ENCODE results near the gene POU2F1.
"Not testable (repeated sequence)": the region's sequence is repeated elsewhere in the genome, so short reads cannot be mapped to it uniquely, and the experiment has no call there.

The POU2F1 gene

GRCh38 chr1:167205306-167206050, 15.2 kb upstream of the POU2F1 start:
- not testable (repeated sequence) for DNase-seq

GRCh38 chr1:167206166-167206835, 14.4 kb upstream of the POU2F1 start:
- DNase-seq: no peak

GRCh38 chr1:167207940-167208623, 12.6 kb upstream of the POU2F1 start:
- no peak for DNase-seq

GRCh38 chr1:167208624-167208976, 12.1 kb upstream of the POU2F1 start:
- DNase-seq: no peak

- DNase-seq: no peak
Observed at GRCh38 chr1:167209044-167209443, 11.6 kb upstream of the POU2F1 start.

GRCh38 chr1:167210966-167211674, 9.6 kb upstream of the POU2F1 start:
- DNase-seq: no peak

- no peak for DNase-seq
Observed at GRCh38 chr1:167212025-167212424, 8.7 kb upstream of the POU2F1 start.

- DNase-seq: no peak
Observed at GRCh38 chr1:167216809-167217208, 3.9 kb upstream of the POU2F1 start.

- peak; percentile 77 for DNase-seq
Observed at GRCh38 chr1:167219194-167219593, 1.5 kb upstream of the POU2F1 start.

- DNase-seq: peak; percentile 96
Observed at GRCh38 chr1:167219646-167220536, 795 bp upstream of the POU2F1 start.

- DNase-seq: no peak
Observed at GRCh38 chr1:167221126-167221737, 546 bp downstream of the POU2F1 start.

GRCh38 chr1:167221738-167222610, 1.3 kb downstream of the POU2F1 start:
- DNase-seq: peak; percentile 88

GRCh38 chr1:167223144-167224103, 2.7 kb downstream of the POU2F1 start:
- DNase-seq: peak; percentile 21

- not testable (repeated sequence) for DNase-seq
Observed at GRCh38 chr1:167224734-167225235, 4.1 kb downstream of the POU2F1 start.

GRCh38 chr1:167225920-167226319, 5.2 kb downstream of the POU2F1 start:
- no peak for DNase-seq

- no peak for DNase-seq
Observed at GRCh38 chr1:167227934-167228378, 7.3 kb downstream of the POU2F1 start.

GRCh38 chr1:167229719-167230385, 9.2 kb downstream of the POU2F1 start:
- DNase-seq: no peak

- no peak for DNase-seq
Observed at GRCh38 chr1:167230437-167230836, 9.8 kb downstream of the POU2F1 start.

Measured in eye (tissue), 1 donor.